ENCODE data around the gene DBN1.

GRCh38 chr5:177490311-177490991 lies 17.0 kb upstream of the DBN1 start:
- TF ChIP-seq EZH2 (IDR thresholded peaks at IDR 0.05; ENCODE audit: borderline replicate concordance, low read length) (no peak), CTCF (conservative IDR thresholded peaks at IDR 0.05 in 1 of 2, IDR thresholded peaks at IDR 0.05 in 1 of 2; ENCODE audit: extremely low read depth in 1 of 2, insufficient read depth in 1 of 2, low read depth in 1 of 2, low read length in 2 of 2) (no peak)
